Panc1 (cell line): ENCODE data around the gene HABP4. TPM values are rescaled to one million over a fixed set of nuclear protein-coding genes. Genes with fewer than 3 reads are reported as not detected.

Experiments used
- ATAC-seq: fragments of 200-7000 bp; cut with Tn5 transposase; 2 replicates; pipeline ENCODE4 v1.9.1; 2020; ENCODE audit warnings: mild to moderate bottlenecking, moderate library complexity
- BruUV-seq: library from RNA; stranded (reverse); fragments of 400-500 nt; replicated peaks from 2 replicates; lab custom pipeline; 2021; lab: Mats Ljungman, UMichigan
- CTCF ChIA-PET: fragments of 300-600 bp; sonication (Branson Sonifier 250); formaldehyde crosslinking; loops from one replicate; lab custom pipeline; 2022; ENCODE audit warnings: antibody characterized with exemption; lab: Charles Lee
- POLR2A ChIA-PET: fragments of 300-600 bp; sonication (Branson Sonifier 250); formaldehyde crosslinking; loops from one replicate; lab custom pipeline; 2022; ENCODE audit warnings: antibody characterized with exemption; lab: Charles Lee
- DNase-seq: peaks from one replicate; pipeline ENCODE4 v3.0.0-alpha.2; 2010; ENCODE audit warnings: low read depth, low spot score
- H3K27ac ChIP-seq: 2 replicates; pipeline ENCODE4 v1.5.1; 2011; ENCODE audit warnings: mild to moderate bottlenecking, low read length, inconsistent platforms
- H3K27me3 ChIP-seq: fragments of 200-500 bp; sonication (Bioruptor generic); 2 replicates; pipeline ENCODE4 v1.6.0; 2014; ENCODE audit warnings: low read length, inconsistent platforms; ENCODE audit not compliant: control insufficient read depth, insufficient read depth
- H3K36me3 ChIP-seq: fragments of 200-500 bp; sonication (Bioruptor generic); 2 replicates; pipeline ENCODE4 v1.5.1; 2014; ENCODE audit warnings: inconsistent platforms, mild to moderate bottlenecking, low read length, moderate library complexity; ENCODE audit not compliant: control insufficient read depth, insufficient read depth
- H3K4me1 ChIP-seq: 2 replicates; pipeline ENCODE4 v1.5.1; 2011; ENCODE audit warnings: inconsistent platforms, mild to moderate bottlenecking, low read length, moderate library complexity; ENCODE audit not compliant: control insufficient read depth, insufficient read depth
- H3K4me3 ChIP-seq, 2 experiments: 2 replicates each; pipeline ENCODE4 v1.5.1; 2011 to 2012; ENCODE audit warnings: low read depth in 2 of 2, low read length in 2 of 2, mild to moderate bottlenecking in 2 of 2, inconsistent platforms in 1 of 2, moderate library complexity in 1 of 2
- H3K9me3 ChIP-seq: fragments of 200-500 bp; sonication (Bioruptor generic); 2 replicates; pipeline ENCODE4 v1.5.1; 2014; ENCODE audit warnings: low read depth, mild to moderate bottlenecking, inconsistent platforms, low read length, moderate library complexity; ENCODE audit not compliant: control insufficient read depth, insufficient read depth
- CTCF ChIP-seq: fragments of 450-650 bp; IDR thresholded peaks from 2 replicates; pipeline ENCODE4 v1.5.1; 2017; ENCODE audit warnings: mild to moderate bottlenecking
- POLR2AphosphoS5 ChIP-seq: IDR thresholded peaks from 2 replicates; pipeline ENCODE4 v1.6.1; 2012; ENCODE audit warnings: mild to moderate bottlenecking, low read depth, low read length, moderate library complexity
- REST ChIP-seq, 2 experiments: IDR thresholded peaks; 2 replicates each; pipeline ENCODE4 v1.6.1; 2011 to 2012; ENCODE audit warnings: low read depth in 2 of 2, control low read depth in 1 of 2, low read length in 1 of 2, mild to moderate bottlenecking in 1 of 2, moderate library complexity in 1 of 2; ENCODE audit not compliant: insufficient read depth in 1 of 2
- SIN3A ChIP-seq: IDR thresholded peaks from 2 replicates; pipeline ENCODE4 v1.6.1; 2012; ENCODE audit warnings: low read depth, mild to moderate bottlenecking, low read length, moderate library complexity, borderline replicate concordance; ENCODE audit not compliant: insufficient read depth
- TCF7L2 ChIP-seq: IDR thresholded peaks from 2 replicates; pipeline ENCODE4 v1.6.1; 2011; ENCODE audit warnings: mild to moderate bottlenecking, low read depth, low read length, inconsistent platforms
- in situ Hi-C: cut with HindIII; loops from 2 replicates; pipeline ENCODE4 v1.10.0; 2016; ENCODE audit warnings: low sequenced_read_pairs, low pct_unique_long_range_greater_than_20kb
- intact Hi-C: fragments of 100-400 bp; cut with micrococcal nuclease; formaldehyde crosslinking; loops from one replicate; pipeline ENCODE4 v1.10.0; 2022; ENCODE audit not compliant: unreplicated experiment
- total RNA-seq: library from RNA; stranded (reverse); gene quantifications from one replicate; pipeline ENCODE4 v1.2.1, GENCODE V29; 2021; ENCODE audit not compliant: unreplicated experiment

The HABP4 gene
- total RNA-seq, 1 experiment from 2014 or later = 32.3 TPM

GRCh38 chr9:96412174-96412913 lies 37.6 kb upstream of the HABP4 start:
- intact Hi-C loops (no loop called here), in situ Hi-C loops (no loop called here)
- ChIA-PET CTCF (no interaction called here), POLR2A (interaction anchor here (0.6 kb wide), 1 partner anchor 146 kb away, joined by 5 read pairs; no protein-coding TSS in a partner anchor)
- no peak overlapping the region for H3K4me3 ChIP-seq
- no peaks in the 10 kb centered on the region; the same call in none of the 2 replicates for H3K36me3 ChIP-seq
- ATAC-seq (no peak), DNase-seq (no peak)
- TF ChIP-seq POLR2AphosphoS5 (no peak), SIN3A (no peak), CTCF (no peak), REST (IDR thresholded peaks at IDR 0.05; ENCODE audit: insufficient read depth in 1 of 2, low read depth in 2 of 2, low read length in 1 of 2) (no peak), TCF7L2 (no peak)
- no peaks in the 10 kb centered on the region for H3K27me3 ChIP-seq
- no TSS peak for BruUV-seq
- H3K4me1 ChIP-seq = peaks cover 16% of the 10 kb centered on the region
- no peak overlapping the region; the same call in 1 of the 2 replicates for H3K27ac ChIP-seq
- no peaks in the 10 kb centered on the region for H3K9me3 ChIP-seq

GRCh38 chr9:96413302-96414221 lies 36.4 kb upstream of the HABP4 start:
- no peaks in the 10 kb centered on the region; the same call in none of the 2 replicates for H3K36me3 ChIP-seq
- intact Hi-C loops (no loop called here), in situ Hi-C loops (no loop called here)
- POLR2A ChIA-PET = no interaction called here
- no peak for TF ChIP-seq SIN3A
- TF ChIP-seq TCF7L2 = no peak
- TF ChIP-seq REST (IDR thresholded peaks at IDR 0.05; ENCODE audit: insufficient read depth in 1 of 2, low read depth in 2 of 2, low read length in 1 of 2) = no peak
- no peak for TF ChIP-seq POLR2AphosphoS5
- TF ChIP-seq CTCF = no peak
- BruUV-seq = no TSS peak
- CTCF ChIA-PET = no interaction called here
- H3K9me3 ChIP-seq = no peaks in the 10 kb centered on the region
- no peaks in the 10 kb centered on the region for H3K27me3 ChIP-seq
- no peak overlapping the region for H3K4me3 ChIP-seq
- H3K27ac ChIP-seq = peak overlapping the region; percentile 48; the same call in 1 of the 2 replicates
- ATAC-seq (no peak), DNase-seq (no peak)
- peaks cover 14% of the 10 kb centered on the region for H3K4me1 ChIP-seq
